GM12865 (cell line): ENCODE results near the gene A1CF.

ENCODE experiments used
- DNase-seq: peaks from one replicate; pipeline ENCODE4 v3.0.0; 2010; ENCODE audit warnings: low read depth
- H3K4me3 ChIP-seq: 2 replicates; pipeline ENCODE4 v1.5.1; 2011; ENCODE audit warnings: mild to moderate bottlenecking, low read depth, low read length, control low read depth
- CTCF ChIP-seq: IDR thresholded peaks from 2 replicates; pipeline ENCODE4 v1.5.1; 2011; ENCODE audit warnings: low read length, control low read depth, low read depth, inconsistent platforms; ENCODE audit not compliant: insufficient read depth; ENCODE audit errors: missing control alignments

A1CF gene

GRCh38 chr10:50850578-50851230 lies 34.7 kb downstream of the A1CF start:
- no peak overlapping the region for H3K4me3 ChIP-seq
- no peak for DNase-seq
- TF ChIP-seq CTCF: no peak

- no peak for DNase-seq
- no peak overlapping the region for H3K4me3 ChIP-seq
- no peak for TF ChIP-seq CTCF
These were observed 38.7 kb downstream of the A1CF start for GRCh38 chr10:50846753-50847152.

- no peak for DNase-seq
- no peak overlapping the region for H3K4me3 ChIP-seq
- no peak for TF ChIP-seq CTCF
These were observed 48.3 kb downstream of the A1CF start for GRCh38 chr10:50837095-50837494.

- no peak for DNase-seq
- TF ChIP-seq CTCF: no peak
- no peak overlapping the region for H3K4me3 ChIP-seq
These were observed 53.2 kb downstream of the A1CF start for GRCh38 chr10:50832171-50832751.

GRCh38 chr10:50830066-50830465 lies 55.4 kb downstream of the A1CF start:
- no peak overlapping the region for H3K4me3 ChIP-seq
- no peak for TF ChIP-seq CTCF
- DNase-seq: no peak

- DNase-seq: no peak
- TF ChIP-seq CTCF: no peak
- H3K4me3 ChIP-seq: no peak overlapping the region
These were observed 60.6 kb downstream of the A1CF start for GRCh38 chr10:50824782-50825181.

GRCh38 chr10:50823789-50824188 lies 61.6 kb downstream of the A1CF start:
- H3K4me3 ChIP-seq: no peak overlapping the region
- no peak for TF ChIP-seq CTCF

More at GRCh38 chr10:50823789-50824188, 61.6 kb downstream of the A1CF start:
- DNase-seq: no peak
